ENCODE measurements around the gene PPM1L.

DNA sequence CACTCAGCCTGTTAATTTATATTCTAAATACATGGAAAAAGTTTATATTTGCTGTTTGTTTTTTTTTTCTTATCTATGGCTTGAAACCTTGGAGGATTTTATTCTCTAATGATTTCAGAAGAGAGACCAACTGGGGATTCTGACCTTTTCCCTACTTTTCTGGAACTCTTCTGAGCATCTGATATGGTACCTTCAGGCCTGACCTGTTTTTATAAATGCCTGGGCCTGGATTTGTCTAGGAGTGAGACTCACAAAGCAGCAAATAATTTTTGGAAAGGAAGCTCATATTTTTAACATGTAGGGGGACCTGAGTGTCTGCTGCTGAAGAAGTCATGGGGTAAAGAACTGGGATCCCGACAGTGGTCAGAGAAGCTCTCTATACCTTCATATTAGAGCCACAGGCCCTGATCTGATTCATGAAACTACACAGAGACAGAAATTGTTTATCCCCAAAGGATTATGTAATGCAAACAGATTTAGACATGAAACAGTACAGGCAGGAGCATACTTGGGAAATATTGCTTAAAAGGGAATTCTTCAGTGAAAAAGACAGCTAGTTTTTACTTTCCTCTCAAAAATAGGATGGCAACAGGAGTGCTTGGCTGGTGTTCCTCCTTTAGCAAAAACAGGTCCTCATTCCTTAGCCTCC, 15.9 kb downstream of the PPM1L start:
- TF ChIP-seq GATA3 (IDR thresholded peaks at IDR 0.05; ENCODE audit: low read depth, low read length) (no peak), GATA2 (IDR thresholded peaks at IDR 0.05; ENCODE audit: low read depth, low read length) (no peak)
